ENCODE measurements around the gene MIPEP.

DNA sequence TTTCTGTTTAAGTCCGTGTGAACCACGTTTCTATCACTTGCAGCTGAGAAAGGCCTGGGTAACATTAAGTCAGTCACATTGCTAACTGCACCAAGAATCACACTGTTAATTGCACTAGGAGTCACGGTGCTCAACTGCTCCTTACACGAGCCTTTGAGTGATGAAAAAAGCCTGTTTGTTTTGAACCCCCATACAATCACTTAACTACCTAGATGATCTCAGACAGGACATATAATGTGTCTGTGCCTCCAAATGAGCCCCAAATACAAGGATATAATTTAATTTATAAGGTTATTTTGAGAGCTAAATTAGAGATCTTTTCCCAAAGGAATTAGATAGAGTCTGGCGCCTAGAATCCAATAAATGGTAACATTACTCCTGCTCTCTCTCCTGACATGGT is 84.1 kb downstream of the MIPEP start:
- TF ChIP-seq CTCF (IDR thresholded peaks at IDR 0.05; ENCODE audit: insufficient read depth, low read length) (no peak), REST (IDR thresholded peaks at IDR 0.05; ENCODE audit: insufficient replicate concordance, low read depth) (no peak), POLR2AphosphoS5 (IDR thresholded peaks at IDR 0.05; ENCODE audit: low read depth) (no peak), GABPA (IDR thresholded peaks at IDR 0.05; ENCODE audit: low read depth) (no peak)

Data from HL-60 (cell line).